ENCODE results near the gene DQX1.

DNA sequence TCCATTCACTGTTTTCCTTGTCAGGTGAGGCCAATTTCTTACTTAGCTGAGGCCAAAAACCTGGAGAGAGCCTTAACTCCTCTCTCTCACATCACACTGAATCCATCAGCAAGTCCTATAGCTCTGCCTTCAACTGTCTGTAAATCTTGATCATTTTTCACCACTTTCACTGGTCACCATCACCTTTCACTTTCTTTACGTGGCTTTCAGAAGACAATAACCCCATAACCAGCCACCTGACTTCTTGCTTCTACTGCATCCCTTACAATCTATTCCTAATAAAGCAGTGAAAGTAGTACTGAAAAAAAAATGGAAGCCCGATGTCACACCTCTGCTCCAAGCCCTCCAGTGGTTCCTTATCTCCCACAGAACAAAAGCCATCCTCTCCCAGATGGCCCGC lies 20.0 kb upstream of the DQX1 start:
- TF ChIP-seq POLR2AphosphoS5 (IDR thresholded peaks at IDR 0.05; ENCODE audit: low read depth), result no peak
- TF ChIP-seq, protein P1, sequence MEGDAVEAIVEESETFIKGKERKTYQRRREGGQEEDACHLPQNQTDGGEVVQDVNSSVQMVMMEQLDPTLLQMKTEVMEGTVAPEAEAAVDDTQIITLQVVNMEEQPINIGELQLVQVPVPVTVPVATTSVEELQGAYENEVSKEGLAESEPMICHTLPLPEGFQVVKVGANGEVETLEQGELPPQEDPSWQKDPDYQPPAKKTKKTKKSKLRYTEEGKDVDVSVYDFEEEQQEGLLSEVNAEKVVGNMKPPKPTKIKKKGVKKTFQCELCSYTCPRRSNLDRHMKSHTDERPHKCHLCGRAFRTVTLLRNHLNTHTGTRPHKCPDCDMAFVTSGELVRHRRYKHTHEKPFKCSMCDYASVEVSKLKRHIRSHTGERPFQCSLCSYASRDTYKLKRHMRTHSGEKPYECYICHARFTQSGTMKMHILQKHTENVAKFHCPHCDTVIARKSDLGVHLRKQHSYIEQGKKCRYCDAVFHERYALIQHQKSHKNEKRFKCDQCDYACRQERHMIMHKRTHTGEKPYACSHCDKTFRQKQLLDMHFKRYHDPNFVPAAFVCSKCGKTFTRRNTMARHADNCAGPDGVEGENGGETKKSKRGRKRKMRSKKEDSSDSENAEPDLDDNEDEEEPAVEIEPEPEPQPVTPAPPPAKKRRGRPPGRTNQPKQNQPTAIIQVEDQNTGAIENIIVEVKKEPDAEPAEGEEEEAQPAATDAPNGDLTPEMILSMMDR (conservative IDR thresholded peaks at IDR 0.05; ENCODE audit: low read depth in 2 of 2), result no peak
- TF ChIP-seq, protein P2, sequence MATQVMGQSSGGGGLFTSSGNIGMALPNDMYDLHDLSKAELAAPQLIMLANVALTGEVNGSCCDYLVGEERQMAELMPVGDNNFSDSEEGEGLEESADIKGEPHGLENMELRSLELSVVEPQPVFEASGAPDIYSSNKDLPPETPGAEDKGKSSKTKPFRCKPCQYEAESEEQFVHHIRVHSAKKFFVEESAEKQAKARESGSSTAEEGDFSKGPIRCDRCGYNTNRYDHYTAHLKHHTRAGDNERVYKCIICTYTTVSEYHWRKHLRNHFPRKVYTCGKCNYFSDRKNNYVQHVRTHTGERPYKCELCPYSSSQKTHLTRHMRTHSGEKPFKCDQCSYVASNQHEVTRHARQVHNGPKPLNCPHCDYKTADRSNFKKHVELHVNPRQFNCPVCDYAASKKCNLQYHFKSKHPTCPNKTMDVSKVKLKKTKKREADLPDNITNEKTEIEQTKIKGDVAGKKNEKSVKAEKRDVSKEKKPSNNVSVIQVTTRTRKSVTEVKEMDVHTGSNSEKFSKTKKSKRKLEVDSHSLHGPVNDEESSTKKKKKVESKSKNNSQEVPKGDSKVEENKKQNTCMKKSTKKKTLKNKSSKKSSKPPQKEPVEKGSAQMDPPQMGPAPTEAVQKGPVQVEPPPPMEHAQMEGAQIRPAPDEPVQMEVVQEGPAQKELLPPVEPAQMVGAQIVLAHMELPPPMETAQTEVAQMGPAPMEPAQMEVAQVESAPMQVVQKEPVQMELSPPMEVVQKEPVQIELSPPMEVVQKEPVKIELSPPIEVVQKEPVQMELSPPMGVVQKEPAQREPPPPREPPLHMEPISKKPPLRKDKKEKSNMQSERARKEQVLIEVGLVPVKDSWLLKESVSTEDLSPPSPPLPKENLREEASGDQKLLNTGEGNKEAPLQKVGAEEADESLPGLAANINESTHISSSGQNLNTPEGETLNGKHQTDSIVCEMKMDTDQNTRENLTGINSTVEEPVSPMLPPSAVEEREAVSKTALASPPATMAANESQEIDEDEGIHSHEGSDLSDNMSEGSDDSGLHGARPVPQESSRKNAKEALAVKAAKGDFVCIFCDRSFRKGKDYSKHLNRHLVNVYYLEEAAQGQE (IDR thresholded peaks at IDR 0.05; ENCODE audit: unreplicated experiment), result no peak
- TF ChIP-seq EZH2 (IDR thresholded peaks at IDR 0.05; ENCODE audit: low read depth, unreplicated experiment), result no peak
- TF ChIP-seq, protein P3, sequence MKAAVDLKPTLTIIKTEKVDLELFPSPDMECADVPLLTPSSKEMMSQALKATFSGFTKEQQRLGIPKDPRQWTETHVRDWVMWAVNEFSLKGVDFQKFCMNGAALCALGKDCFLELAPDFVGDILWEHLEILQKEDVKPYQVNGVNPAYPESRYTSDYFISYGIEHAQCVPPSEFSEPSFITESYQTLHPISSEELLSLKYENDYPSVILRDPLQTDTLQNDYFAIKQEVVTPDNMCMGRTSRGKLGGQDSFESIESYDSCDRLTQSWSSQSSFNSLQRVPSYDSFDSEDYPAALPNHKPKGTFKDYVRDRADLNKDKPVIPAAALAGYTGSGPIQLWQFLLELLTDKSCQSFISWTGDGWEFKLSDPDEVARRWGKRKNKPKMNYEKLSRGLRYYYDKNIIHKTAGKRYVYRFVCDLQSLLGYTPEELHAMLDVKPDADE (IDR thresholded peaks at IDR 0.05), result no peak
- TF ChIP-seq CREB1 (CRISPR knock-in tag; IDR thresholded peaks at IDR 0.05; ENCODE audit: low read depth), result no peak
- TF ChIP-seq EZH2phosphoT487 (IDR thresholded peaks at IDR 0.05; ENCODE audit: unreplicated experiment), result no peak
- TF ChIP-seq ZNF114 (CRISPR knock-in tag; IDR thresholded peaks at IDR 0.05), result no peak
- TF ChIP-seq ZNF331 (CRISPR knock-in tag; IDR thresholded peaks at IDR 0.05; ENCODE audit: low read depth), result no peak

Measured in GM23338 (cell line).